ENCODE measurements around the gene CNIH2.

The CNIH2 gene

GRCh38 chr11:66258473-66258893 lies 19.5 kb upstream of the CNIH2 start:
- DNase-seq (ENCODE audit: extremely low read depth in 1 of 2, low read depth in 1 of 2) = no peak

- no peak for DNase-seq (ENCODE audit: extremely low read depth in 1 of 2, low read depth in 1 of 2)
These were observed 18.8 kb upstream of the CNIH2 start for GRCh38 chr11:66259225-66259624.

- DNase-seq (ENCODE audit: extremely low read depth in 1 of 2, low read depth in 1 of 2) = no peak
These were observed 18.0 kb upstream of the CNIH2 start for GRCh38 chr11:66259956-66260355.

GRCh38 chr11:66261578-66261977 lies 16.4 kb upstream of the CNIH2 start:
- no peak for DNase-seq (ENCODE audit: extremely low read depth in 1 of 2, low read depth in 1 of 2)

- no peak for DNase-seq (ENCODE audit: extremely low read depth in 1 of 2, low read depth in 1 of 2)
These were observed 15.8 kb upstream of the CNIH2 start for GRCh38 chr11:66262191-66262590.

GRCh38 chr11:66262696-66263095 lies 15.3 kb upstream of the CNIH2 start:
- no peak for DNase-seq (ENCODE audit: extremely low read depth in 1 of 2, low read depth in 1 of 2)

- no peak for DNase-seq (ENCODE audit: extremely low read depth in 1 of 2, low read depth in 1 of 2)
These were observed 14.7 kb upstream of the CNIH2 start for GRCh38 chr11:66263231-66263630.

- DNase-seq (ENCODE audit: extremely low read depth in 1 of 2, low read depth in 1 of 2) = no peak
These were observed 14.2 kb upstream of the CNIH2 start for GRCh38 chr11:66263785-66264184.

- DNase-seq (ENCODE audit: extremely low read depth in 1 of 2, low read depth in 1 of 2) = no peak
These were observed 13.6 kb upstream of the CNIH2 start for GRCh38 chr11:66264383-66264782.

- no peak for DNase-seq (ENCODE audit: extremely low read depth in 1 of 2, low read depth in 1 of 2)
These were observed 13.1 kb upstream of the CNIH2 start for GRCh38 chr11:66264914-66265313.

GRCh38 chr11:66265531-66266377 lies 12.2 kb upstream of the CNIH2 start:
- no peak for DNase-seq (ENCODE audit: extremely low read depth in 1 of 2, low read depth in 1 of 2)

- no peak for DNase-seq (ENCODE audit: extremely low read depth in 1 of 2, low read depth in 1 of 2)
These were observed 11.5 kb upstream of the CNIH2 start for GRCh38 chr11:66266378-66267038.

GRCh38 chr11:66267039-66267378 lies 11.0 kb upstream of the CNIH2 start:
- no peak for DNase-seq (ENCODE audit: extremely low read depth in 1 of 2, low read depth in 1 of 2)

GRCh38 chr11:66267379-66268243 lies 10.4 kb upstream of the CNIH2 start:
- DNase-seq (ENCODE audit: extremely low read depth in 1 of 2, low read depth in 1 of 2) = peak; percentile 51 to 83

- peak; percentile 100 for DNase-seq (ENCODE audit: extremely low read depth in 1 of 2, low read depth in 1 of 2)
These were observed 9.6 kb upstream of the CNIH2 start, which contains the start of gene RAB1B for GRCh38 chr11:66268244-66268951. TSS of gene RAB1B (plus strand) at chr11:66268639. CDS start at chr11:66268680, 41 bp downstream.

GRCh38 chr11:66268952-66269905 lies 8.7 kb upstream of the CNIH2 start:
- no peak for DNase-seq (ENCODE audit: extremely low read depth in 1 of 2, low read depth in 1 of 2)

GRCh38 chr11:66271816-66272215 lies 6.2 kb upstream of the CNIH2 start:
- no peak for DNase-seq (ENCODE audit: extremely low read depth in 1 of 2, low read depth in 1 of 2)

- no peak for DNase-seq (ENCODE audit: extremely low read depth in 1 of 2, low read depth in 1 of 2)
These were observed 5.4 kb upstream of the CNIH2 start for GRCh38 chr11:66272596-66272995.

GRCh38 chr11:66274219-66274618 lies 3.8 kb upstream of the CNIH2 start:
- DNase-seq (ENCODE audit: extremely low read depth in 1 of 2, low read depth in 1 of 2) = no peak

- DNase-seq (ENCODE audit: extremely low read depth in 1 of 2, low read depth in 1 of 2) = no peak
These were observed 2.6 kb upstream of the CNIH2 start for GRCh38 chr11:66275396-66275795.

Measured in activated CD8-positive, alpha-beta memory T cell treated with anti-CD3 and anti-CD28 coated beads for 1 hour (primary cell).